Adrenal gland (tissue), 12 donors: ENCODE results near the gene SESTD1. TPM values are rescaled to one million over a fixed set of nuclear protein-coding genes. Genes with fewer than 3 reads are reported as not detected.

Experiments used
- DNase-seq, 7 donors: peaks; one replicate each; pipeline ENCODE4 v3.0.0-alpha.2; 2019 to 2020
- H3K27ac ChIP-seq, 5 donors: fragments of 200-600 bp; sonication (generic) in 4 of 5; 1 replicate in 3 of 5; 2 replicates in 2 of 5; pipeline versions ENCODE4 v1.5.1 to v1.8.0; 2016 to 2020; ENCODE audit warnings: mild to moderate bottlenecking in 1 of 5
- H3K27me3 ChIP-seq: fragments of 200-600 bp; 2 replicates; pipeline ENCODE4 v1.8.0; 2021
- H3K36me3 ChIP-seq, 2 donors: fragments of 200-600 bp; replicated peaks in 1 of 2; 1 replicate in 1 of 2; 2 replicates in 1 of 2; pipeline versions ENCODE4 v1.5.1 to v1.8.0; 2018 to 2022
- H3K4me1 ChIP-seq, 2 donors: fragments of 200-600 bp; replicated peaks in 1 of 2; 1 replicate in 1 of 2; 2 replicates in 1 of 2; pipeline versions ENCODE4 v1.5.1 to v1.8.0; 2018 to 2021
- H3K4me3 ChIP-seq, 4 donors: fragments of 200-600 bp; sonication (generic) in 3 of 4; one replicate each; pipeline ENCODE4 v1.5.1; 2016 to 2018
- H3K9me3 ChIP-seq, 3 donors: fragments of 200-600 bp; sonication (generic) in 1 of 3; replicated peaks in 1 of 3; 1 replicate in 2 of 3; 2 replicates in 1 of 3; pipeline versions ENCODE4 v1.5.1 to v1.8.0; 2016 to 2021
- CTCF ChIP-seq, 6 experiments: fragments of 450-650 bp in 4 of 6; fragments of 200-600 bp in 2 of 6; sonication (generic) in 1 of 6; IDR thresholded peaks; 1 replicate in 5 of 6; 2 replicates in 1 of 6; pipeline versions ENCODE4 v1.5.1 to v1.8.0; 2016 to 2021; ENCODE audit warnings: antibody characterized with exemption in 6 of 6, mild to moderate bottlenecking in 2 of 6, moderate library complexity in 1 of 6
- POLR2A ChIP-seq, 2 donors: fragments of 450-650 bp; IDR thresholded peaks; one replicate each; pipeline ENCODE4 v1.6.1; 2017; ENCODE audit warnings: antibody characterized with exemption in 2 of 2, mild to moderate bottlenecking in 2 of 2, moderate library complexity in 1 of 2
- WGBS, 4 donors: extraction: QIAGEN DNeasy Blood & Tissue Kit in 2 of 4; methylation state at CpG; one replicate each; pipeline versions ENCODE4 v1.1.5 to v1.1.7; 2013 to 2017; 5-methylcytosine and 5-hydroxymethylcytosine counted together
- intact Hi-C, 2 donors: fragments of 100-400 bp; cut with DNase I; formaldehyde crosslinking; loops; one replicate each; pipeline versions ENCODE4 v1.14.1 to v1.15.0; 2022 to 2023
- polyA plus RNA-seq, 3 donors: library from polyadenylated mRNA; stranded (reverse); fragments of 200-250 nt in 2 of 3; fragments of 350-450 nt in 1 of 3; fragmentation: Illumina TruSeq in 1 of 3; extraction: RNeasy Lipid Tissue Mini Kit (QIAGEN cat#74804) in 1 of 3; gene quantifications; one replicate each; pipeline ENCODE4 v1.2.3, GENCODE V29; 2013 to 2014
- total RNA-seq, 9 donors: library from RNA; depleted of rRNA in 4 of 9; stranded (reverse); fragments of >200 nt in 4 of 9; fragments of 120-200 nt in 1 of 9; fragmentation: NEBNext Ultra II Directional in 1 of 9; extraction: Animal tissue kit (Norgen Biotek cat#: 25700) in 1 of 9; gene quantifications; one replicate each; pipeline versions ENCODE4 v1.1.0 to v1.2.4, GENCODE V29; 2013 to 2023
- donor health status: healthy with polysubstance abuse.
- donor health status: Bipolar disorder and iron deficiency.
- donor health status: DM: yes; HTN: yes; CAD: no.
- donor health status: DM: no; HTN: no; CAD: no.
- donor health status: DM: no; HTN: no; CAD: no.
- donor health status: DM: yes; HTN: yes; CAD: no.

The SESTD1 gene
- total and polyA plus RNA-seq, 12 donors, result 4.7 to 28.2 (median 14.8) TPM

- DNase-seq, result no peak
- TF ChIP-seq CTCF (IDR thresholded peaks at IDR 0.05) (no peak), POLR2A (IDR thresholded peaks at IDR 0.05) (no peak)
- Histone ChIP-seq H3K9me3 (no peaks in the 10 kb centered on the region), H3K4me1 (peaks cover 0 to 18% of the 10 kb centered on the region in 2 donors), H3K27ac (no peak overlapping the region), H3K4me3 (no peak overlapping the region), H3K36me3 (no peaks in the 10 kb centered on the region), H3K27me3 (no peaks in the 10 kb centered on the region)
- 90 to 93% (median 91%) methylated on average over 3 of the region's 3 CpGs for WGBS, 4 donors
- intact Hi-C loops, result no loop called here
Observed at GRCh38 chr2:179262077-179262660, 2.5 kb downstream of the SESTD1 start.

DNA sequence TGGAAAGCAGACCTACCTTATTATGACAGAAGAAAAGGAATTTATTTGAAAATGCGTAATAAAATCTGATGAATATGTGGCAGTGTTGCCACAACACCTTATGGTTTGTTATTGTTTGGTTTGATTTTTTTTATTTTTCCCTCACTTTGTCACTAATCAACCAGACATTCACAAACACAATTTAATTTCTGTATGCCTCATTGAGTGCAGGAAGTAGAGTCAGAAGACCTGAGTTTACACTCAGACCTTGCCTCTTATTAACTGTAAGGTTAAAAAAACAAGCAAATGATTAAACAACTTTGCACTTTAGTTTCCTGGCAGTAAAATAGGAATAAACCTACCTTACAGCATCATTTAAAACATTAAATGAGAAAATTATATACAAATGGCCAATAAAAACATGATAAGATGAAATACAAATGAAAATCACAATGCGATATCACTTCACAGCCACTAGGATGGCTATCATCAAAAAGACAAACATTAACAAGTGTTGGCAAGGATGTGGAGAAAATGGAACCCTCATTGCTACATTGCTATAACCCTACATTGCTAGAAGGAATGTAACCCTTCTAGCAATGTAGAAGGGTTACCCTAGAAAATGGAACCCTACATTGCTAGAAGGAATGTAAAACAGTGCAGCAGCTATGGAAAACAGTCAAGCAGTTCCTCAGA is 3.3 kb downstream of the SESTD1 start:
- intact Hi-C loops, result no loop called here
- no peak for DNase-seq
- peak in 2 of 6 experiments; percentile 6 to 12 for TF ChIP-seq CTCF (IDR thresholded peaks at IDR 0.05)
- TF ChIP-seq POLR2A (IDR thresholded peaks at IDR 0.05), result no peak

DNA sequence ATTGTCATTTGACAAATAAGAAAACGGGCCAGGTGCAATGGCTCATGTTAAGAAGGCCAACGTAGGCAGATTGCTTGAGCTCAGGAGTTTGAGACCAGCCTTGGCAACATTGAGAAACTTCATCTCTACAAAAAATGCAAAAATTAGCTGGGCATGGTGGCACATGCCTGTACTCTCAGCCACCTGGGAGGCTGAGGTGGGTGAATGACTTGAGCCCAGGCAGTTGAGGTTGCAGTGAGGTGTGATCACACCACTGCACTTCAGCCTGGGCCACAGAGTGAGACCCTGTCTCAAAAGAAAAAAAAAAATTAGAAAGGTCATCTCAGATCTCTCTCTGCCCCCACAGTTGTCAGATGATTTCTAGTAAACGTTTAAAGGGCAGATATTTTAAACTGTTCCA is 4.4 kb downstream of the SESTD1 start:
- Histone ChIP-seq H3K4me1 (peaks cover 0 to 18% of the 10 kb centered on the region in 2 donors), H3K4me3 (no peak overlapping the region), H3K9me3 (no peaks in the 10 kb centered on the region), H3K36me3 (no peaks in the 10 kb centered on the region), H3K27ac (no peak overlapping the region), H3K27me3 (no peaks in the 10 kb centered on the region)
- 64 to 75% (median 70%) methylated on average over 3 of the region's 3 CpGs for WGBS, 4 donors
- intact Hi-C loops, result no loop called here
- DNase-seq, result no peak
- TF ChIP-seq CTCF (IDR thresholded peaks at IDR 0.05) (no peak), POLR2A (IDR thresholded peaks at IDR 0.05) (no peak)

More for the DNA sequence above, 3.3 kb downstream of the SESTD1 start:
- H3K36me3 ChIP-seq, result no peaks in the 10 kb centered on the region
- no peaks in the 10 kb centered on the region for H3K27me3 ChIP-seq
- peaks cover 0 to 18% of the 10 kb centered on the region in 2 donors for H3K4me1 ChIP-seq
- no peak overlapping the region for H3K4me3 ChIP-seq
- no peaks in the 10 kb centered on the region for H3K9me3 ChIP-seq
- no peak overlapping the region for H3K27ac ChIP-seq
- 47 to 98% (median 66%) methylated on average over 2 of the region's 2 CpGs for WGBS, 4 donors

- no peaks in the 10 kb centered on the region for H3K9me3 ChIP-seq
- intact Hi-C loops, result no loop called here
- TF ChIP-seq CTCF (IDR thresholded peaks at IDR 0.05) (no peak), POLR2A (IDR thresholded peaks at IDR 0.05) (no peak)
- DNase-seq, result no peak
- H3K36me3 ChIP-seq, result no peaks in the 10 kb centered on the region
- H3K4me1 ChIP-seq, result no peaks in the 10 kb centered on the region
- no peaks in the 10 kb centered on the region for H3K27me3 ChIP-seq
- no peak overlapping the region for H3K27ac ChIP-seq
- H3K4me3 ChIP-seq, result no peak overlapping the region
- 73 to 83% (median 80%) methylated on average over 1 of the region's 1 CpG for WGBS, 4 donors
Observed at GRCh38 chr2:179255129-179255528, 9.5 kb downstream of the SESTD1 start.
